Suprapubic skin (tissue), 4 donors: ENCODE results near the gene OSBP2.

ENCODE experiments used
- POLR2A ChIP-seq, 2 donors: fragments of 450-650 bp; IDR thresholded peaks; one replicate each; pipeline ENCODE4 v1.6.1; 2017; ENCODE audit warnings: antibody characterized with exemption in 2 of 2, mild to moderate bottlenecking in 2 of 2, moderate library complexity in 2 of 2
- POLR2AphosphoS5 ChIP-seq, 3 donors: sonication (generic); formaldehyde crosslinking; IDR thresholded peaks; one replicate each; pipeline ENCODE4 v1.6.1; 2017; ENCODE audit warnings: antibody characterized with exemption in 3 of 3

DNA sequence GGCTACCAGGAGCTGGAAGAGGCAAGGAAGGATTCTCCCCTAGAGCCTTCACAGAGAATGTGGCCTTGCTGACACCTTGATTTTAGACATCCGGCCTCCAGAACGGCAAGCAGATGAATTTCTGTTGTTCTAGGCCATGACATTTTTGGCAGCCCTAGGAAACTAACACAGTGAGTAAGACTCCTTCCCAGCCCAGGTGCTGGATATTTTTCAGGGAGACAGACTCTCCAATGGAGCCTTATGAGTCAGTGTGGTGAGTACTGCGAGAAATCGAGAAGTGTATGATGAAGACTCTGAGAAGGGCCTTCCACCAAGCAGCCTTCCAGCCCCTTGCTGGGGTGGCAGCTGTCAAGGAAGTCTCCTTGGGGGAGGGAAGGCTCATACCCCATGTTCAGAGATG, 114.4 kb downstream of the OSBP2 start:
- TF ChIP-seq POLR2A (IDR thresholded peaks at IDR 0.05) (no peak), POLR2AphosphoS5 (IDR thresholded peaks at IDR 0.05) (no peak)
